ENCODE results near the gene SLC4A7. TPM values are rescaled to one million over a fixed set of nuclear protein-coding genes. Genes with fewer than 3 reads are reported as not detected.
"Not testable (repeated sequence)": the region's sequence is repeated elsewhere in the genome, so short reads cannot be mapped to it uniquely, and the experiment has no call there.

Gene SLC4A7
- total RNA-seq, 1 donor from 2014 or later, result 11.0 TPM

GRCh38 chr3:27426926-27427325, 57.3 kb downstream of the SLC4A7 start:
- DNase-seq (ENCODE audit: low spot score in 2 of 2), result no peak
- H3K27ac ChIP-seq, result no peak overlapping the region
- H3K36me3 ChIP-seq, result peaks cover 3 to 18% of the 10 kb centered on the region in 2 donors
- no peak for TF ChIP-seq CTCF (IDR thresholded peaks at IDR 0.05)
- H3K4me3 ChIP-seq, result no peak overlapping the region
- intact Hi-C loops (cut with DNase I), result no loop called here
- H3K27me3 ChIP-seq, result no peaks in the 10 kb centered on the region
- peaks cover 5 to 7% of the 10 kb centered on the region in 2 donors for H3K4me1 ChIP-seq
- H3K9me3 ChIP-seq, result no peaks in the 10 kb centered on the region

GRCh38 chr3:27425896-27426565, 58.2 kb downstream of the SLC4A7 start:
- TF ChIP-seq CTCF (IDR thresholded peaks at IDR 0.05), result no peak
- no peak for DNase-seq (ENCODE audit: low spot score in 2 of 2)
- no peak overlapping the region for H3K27ac ChIP-seq
- H3K4me3 ChIP-seq, result no peak overlapping the region
- intact Hi-C loops (cut with DNase I), result no loop called here
- H3K36me3 ChIP-seq, result peaks cover 3 to 23% of the 10 kb centered on the region in 2 donors
- no peaks in the 10 kb centered on the region for H3K27me3 ChIP-seq
- no peaks in the 10 kb centered on the region for H3K9me3 ChIP-seq
- H3K4me1 ChIP-seq, result peaks cover 1 to 3% of the 10 kb centered on the region in 2 donors

- H3K9me3 ChIP-seq; DNase-seq (ENCODE audit: low spot score in 2 of 2); H3K4me3 ChIP-seq; H3K27me3 ChIP-seq; H3K27ac ChIP-seq; H3K4me1 ChIP-seq; intact Hi-C loops (cut with DNase I): not testable (repeated sequence)
- peaks cover 7 to 33% of the 10 kb centered on the region in 2 donors for H3K36me3 ChIP-seq
These were observed 59.2 kb downstream of the SLC4A7 start for GRCh38 chr3:27424812-27425521.

GRCh38 chr3:27423463-27423862, 60.7 kb downstream of the SLC4A7 start:
- H3K27me3 ChIP-seq, result no peaks in the 10 kb centered on the region
- no peak for TF ChIP-seq CTCF (IDR thresholded peaks at IDR 0.05)
- no peak overlapping the region for H3K4me3 ChIP-seq
- no peaks in the 10 kb centered on the region for H3K9me3 ChIP-seq
- no peak for DNase-seq (ENCODE audit: low spot score in 2 of 2)
- H3K27ac ChIP-seq, result no peak overlapping the region
- H3K4me1 ChIP-seq, result no peaks in the 10 kb centered on the region
- intact Hi-C loops (cut with DNase I), result no loop called here
- H3K36me3 ChIP-seq, result peaks cover 11 to 48% of the 10 kb centered on the region in 2 donors

- H3K27ac ChIP-seq, result no peak overlapping the region
- intact Hi-C loops (cut with DNase I), result no loop called here
- no peak overlapping the region for H3K4me3 ChIP-seq
- H3K36me3 ChIP-seq, result peaks cover 17 to 55% of the 10 kb centered on the region in 2 donors
- no peak for TF ChIP-seq CTCF (IDR thresholded peaks at IDR 0.05)
- H3K9me3 ChIP-seq, result no peaks in the 10 kb centered on the region
- H3K4me1 ChIP-seq, result no peaks in the 10 kb centered on the region
- no peak for DNase-seq (ENCODE audit: low spot score in 2 of 2)
- H3K27me3 ChIP-seq, result no peaks in the 10 kb centered on the region
These were observed 61.6 kb downstream of the SLC4A7 start for GRCh38 chr3:27422617-27423016.

- Histone ChIP-seq H3K9me3 (no peaks in the 10 kb centered on the region), H3K4me1 (no peaks in the 10 kb centered on the region), H3K36me3 (peaks cover 16 to 41% of the 10 kb centered on the region in 2 donors), H3K4me3 (no peak overlapping the region), H3K27me3 (no peaks in the 10 kb centered on the region), H3K27ac (no peak overlapping the region)
- TF ChIP-seq CTCF (IDR thresholded peaks at IDR 0.05), result no peak
- DNase-seq (ENCODE audit: low spot score in 2 of 2), result no peak
- intact Hi-C loops (cut with DNase I), result no loop called here
These were observed 69.0 kb downstream of the SLC4A7 start for GRCh38 chr3:27415202-27415601.

Measured in ascending aorta (tissue), 2 donors.